IMR-90 (cell line): ENCODE measurements around the gene PEX11A. TPM values are rescaled to one million over a fixed set of nuclear protein-coding genes. Genes with fewer than 3 reads are reported as not detected.

Experiments used
- ATAC-seq: fragments of 200-7000 bp; cut with Tn5 transposase; 2 replicates; pipeline ENCODE4 v1.9.1; 2020; ENCODE audit warnings: low read depth, mild to moderate bottlenecking, moderate library complexity
- BruUV-seq: library from RNA; stranded (reverse); fragments of 400-500 nt; replicated peaks from 2 replicates; lab custom pipeline; 2021; lab: Mats Ljungman, UMichigan
- CTCF ChIA-PET: fragments of 300-600 bp; formaldehyde crosslinking; extraction: SDS; loops from one replicate; lab custom pipeline; 2021; ENCODE audit warnings: antibody characterized with exemption; lab: Yijun Ruan, JAX
- POLR2A ChIA-PET: fragments of 300-600 bp; sonication (Branson Sonifier 250); formaldehyde crosslinking; loops from one replicate; lab custom pipeline; 2022; ENCODE audit warnings: antibody characterized with exemption; ENCODE audit not compliant: unreplicated experiment; lab: Charles Lee
- DNase-seq: peaks from one replicate; pipeline ENCODE4 v3.0.0; 2013
- H2AFZ ChIP-seq: replicated peaks from 2 replicates; pipeline ENCODE3; 2013; ENCODE audit warnings: low read length, mild to moderate bottlenecking; ENCODE audit not compliant: poor library complexity
- H2AK5ac ChIP-seq: 2 replicates; pipeline ENCODE4 v1.6.1; 2013; ENCODE audit warnings: low read depth, low read length, inconsistent platforms
- H2AK9ac ChIP-seq: replicated peaks from 2 replicates; pipeline ENCODE3; 2013; ENCODE audit warnings: mild to moderate bottlenecking, low read depth, low read length, moderate library complexity; ENCODE audit not compliant: poor library complexity
- H2BK120ac ChIP-seq: 2 replicates; pipeline ENCODE4 v1.6.1; 2013; ENCODE audit warnings: low read depth, low read length, inconsistent platforms
- H2BK15ac ChIP-seq: 3 replicates; pipeline ENCODE4 v1.6.1; 2013; ENCODE audit warnings: low read depth, low read length, inconsistent platforms
- H2BK20ac ChIP-seq: 2 replicates; pipeline ENCODE4 v1.6.1; 2013; ENCODE audit warnings: low read depth, mild to moderate bottlenecking, inconsistent platforms, low read length, moderate library complexity
- H2BK5ac ChIP-seq: 2 replicates; pipeline ENCODE4 v1.6.1; 2013; ENCODE audit warnings: mild to moderate bottlenecking, low read depth, low read length, inconsistent platforms; ENCODE audit not compliant: poor library complexity, severe bottlenecking
- H3K14ac ChIP-seq: replicated peaks from 2 replicates; pipeline ENCODE4 v1.6.1; 2013; ENCODE audit warnings: low read depth, low read length, inconsistent platforms
- H3K18ac ChIP-seq: 2 replicates; pipeline ENCODE4 v1.6.1; 2013; ENCODE audit warnings: low read depth, low read length, control low read depth
- H3K23ac ChIP-seq: 2 replicates; pipeline ENCODE4 v1.6.1; 2013; ENCODE audit warnings: low read depth, low read length, inconsistent platforms
- H3K27ac ChIP-seq: 2 replicates; pipeline ENCODE4 v1.5.1; 2013; ENCODE audit warnings: mild to moderate bottlenecking, control low read depth, low read length; ENCODE audit not compliant: insufficient read depth
- H3K27me3 ChIP-seq: 2 replicates; pipeline ENCODE4 v1.6.1; 2013; ENCODE audit warnings: low read length; ENCODE audit not compliant: control insufficient read depth, insufficient read depth
- H3K36me3 ChIP-seq: 2 replicates; pipeline ENCODE4 v1.6.1; 2013; ENCODE audit warnings: low read length, mixed read lengths; ENCODE audit not compliant: control insufficient read depth, insufficient read depth
- H3K4ac ChIP-seq: 2 replicates; pipeline ENCODE4 v1.6.1; 2013; ENCODE audit warnings: low read depth, low read length, inconsistent platforms
- H3K4me1 ChIP-seq: 2 replicates; pipeline ENCODE4 v1.6.1; 2013; ENCODE audit warnings: low read length, mixed read lengths; ENCODE audit not compliant: control insufficient read depth, insufficient read depth
- H3K4me2 ChIP-seq: 2 replicates; pipeline ENCODE4 v1.6.1; 2013; ENCODE audit warnings: low read depth, mild to moderate bottlenecking, control low read depth, low read length, moderate library complexity
- H3K4me3 ChIP-seq: 2 replicates; pipeline ENCODE4 v1.5.1; 2013; ENCODE audit warnings: low read depth, mild to moderate bottlenecking, control low read depth, low read length, moderate library complexity; ENCODE audit not compliant: insufficient read depth
- H3K56ac ChIP-seq: 2 replicates; pipeline ENCODE4 v1.6.1; 2013; ENCODE audit warnings: low read length, inconsistent platforms; ENCODE audit not compliant: insufficient read depth; ENCODE audit errors: extremely low read depth
- H3K79me1 ChIP-seq, 2 experiments: 2 replicates each; pipeline ENCODE4 v1.6.1; 2013; ENCODE audit warnings: low read length in 2 of 2, inconsistent platforms in 1 of 2, low read depth in 1 of 2
- H3K9ac ChIP-seq: 2 replicates; pipeline ENCODE4 v1.6.1; 2013; ENCODE audit warnings: low read depth, low read length, control low read depth
- H3K9me1 ChIP-seq: 2 replicates; pipeline ENCODE4 v1.6.1; 2013; ENCODE audit warnings: low read length, inconsistent platforms; ENCODE audit not compliant: insufficient read depth
- H3K9me3 ChIP-seq: 2 replicates; pipeline ENCODE4 v1.6.1; 2013; ENCODE audit warnings: low read length; ENCODE audit not compliant: control insufficient read depth, insufficient read depth
- H4K20me1 ChIP-seq: 2 replicates; pipeline ENCODE4 v1.6.1; 2013; ENCODE audit warnings: low read length, inconsistent platforms; ENCODE audit not compliant: insufficient read depth
- H4K5ac ChIP-seq: 2 replicates; pipeline ENCODE4 v1.6.1; 2013; ENCODE audit warnings: mild to moderate bottlenecking, low read depth, low read length, control low read depth
- H4K8ac ChIP-seq, 2 experiments: 2 replicates each; pipeline ENCODE4 v1.6.1; 2013; ENCODE audit warnings: low read depth in 2 of 2, low read length in 2 of 2, control low read depth in 1 of 2, inconsistent platforms in 1 of 2
- H4K91ac ChIP-seq: 2 replicates; pipeline ENCODE4 v1.6.1; 2013; ENCODE audit warnings: low read depth, low read length, inconsistent platforms; ENCODE audit not compliant: insufficient read depth
- BHLHE40 ChIP-seq: fragments of 150-350 bp; IDR thresholded peaks from 2 replicates; pipeline ENCODE4 v1.6.1; 2016; ENCODE audit warnings: mild to moderate bottlenecking, low read depth, low read length
- CEBPB ChIP-seq: IDR thresholded peaks from 2 replicates; pipeline ENCODE4 v1.6.1; 2012; ENCODE audit warnings: low read depth, low read length, improper control_type of control experiment
- CHD1 ChIP-seq: IDR thresholded peaks from 2 replicates; pipeline ENCODE4 v1.6.1; 2012; ENCODE audit warnings: low read depth, low read length, improper control_type of control experiment
- FOS ChIP-seq: fragments of 150-350 bp; IDR thresholded peaks from 2 replicates; pipeline ENCODE4 v1.6.1; 2016; ENCODE audit warnings: low read depth, low read length
- MAFK ChIP-seq: IDR thresholded peaks from 2 replicates; pipeline ENCODE4 v1.6.1; 2012; ENCODE audit warnings: low read depth, low read length, improper control_type of control experiment
- MAZ ChIP-seq: IDR thresholded peaks from 2 replicates; pipeline ENCODE4 v1.6.1; 2012; ENCODE audit warnings: low read depth, mild to moderate bottlenecking, low read length, improper control_type of control experiment, moderate library complexity, borderline replicate concordance
- MXI1 ChIP-seq: IDR thresholded peaks from 2 replicates; pipeline ENCODE4 v1.6.1; 2012; ENCODE audit warnings: low read depth, mild to moderate bottlenecking, low read length, moderate library complexity, borderline replicate concordance
- NFE2L2 ChIP-seq: fragments of 150-350 bp; IDR thresholded peaks from 2 replicates; pipeline ENCODE4 v1.6.1; 2016; ENCODE audit warnings: low read depth, mild to moderate bottlenecking, low read length
- POLR2A ChIP-seq: IDR thresholded peaks from 2 replicates; pipeline ENCODE4 v1.6.1; 2012; ENCODE audit warnings: mild to moderate bottlenecking, low read depth, low read length
- RAD21 ChIP-seq: IDR thresholded peaks from 2 replicates; pipeline ENCODE4 v1.6.1; 2012; ENCODE audit warnings: low read length, improper control_type of control experiment
- RCOR1 ChIP-seq: IDR thresholded peaks from 2 replicates; pipeline ENCODE4 v1.6.1; 2012; ENCODE audit warnings: mild to moderate bottlenecking, low read length, improper control_type of control experiment; ENCODE audit not compliant: insufficient replicate concordance
- RFX5 ChIP-seq: IDR thresholded peaks from 2 replicates; pipeline ENCODE4 v1.8.0; 2012; ENCODE audit warnings: low read depth, mild to moderate bottlenecking, low read length, moderate library complexity
- SMC3 ChIP-seq: fragments of 150-350 bp; IDR thresholded peaks from 2 replicates; pipeline ENCODE4 v1.6.1; 2016; ENCODE audit warnings: low read depth, mild to moderate bottlenecking, antibody characterized with exemption, low read length, moderate library complexity
- USF2 ChIP-seq: fragments of 150-350 bp; IDR thresholded peaks from 2 replicates; pipeline ENCODE4 v1.6.1; 2017; ENCODE audit warnings: mild to moderate bottlenecking, antibody characterized with exemption, low read length, low read depth
- WGBS, 2 experiments: methylation state at CpG; one replicate each; pipeline versions ENCODE4 v1.1.5 to v1.1.7; 2013; ENCODE audit warnings: missing lambda C conversion rate in 2 of 2; ENCODE audit not compliant: insufficient read length in 1 of 2; ENCODE audit errors: extremely low coverage in 2 of 2; 5-methylcytosine and 5-hydroxymethylcytosine counted together
- dilution Hi-C: fragments of 300-500 bp; cut with HindIII; formaldehyde crosslinking; loops from one replicate; pipeline ENCODE4 v1.14.3; 2018; ENCODE audit warnings: low sequenced_read_pairs; ENCODE audit not compliant: unreplicated experiment
- in situ Hi-C: fragments of 300-500 bp; cut with MboI; formaldehyde crosslinking; loops from 3 replicates; pipeline ENCODE4 v1.14.3; 2019; ENCODE audit warnings: low sequenced_read_pairs, inconsistent platforms, mixed read lengths
- intact Hi-C: fragments of 100-400 bp; cut with micrococcal nuclease; formaldehyde crosslinking; loops from 2 replicates; pipeline ENCODE4 v1.10.0; 2022
- polyA plus RNA-seq, 3 experiments: library from polyadenylated mRNA; depleted of rRNA; stranded (reverse); fragments of >200 nt; gene quantifications; 2 replicates each; pipeline ENCODE4 v1.2.3, GENCODE V29; 2012; ENCODE audit warnings: low replicate concordance in 1 of 3
- total RNA-seq: library from RNA; depleted of rRNA; stranded (reverse); fragments of >200 nt; gene quantifications from 2 replicates; pipeline ENCODE4 v1.2.3, GENCODE V29; 2012
- TF ChIP-seq, protein P1 (sequence below): conservative IDR thresholded peaks from 2 replicates; pipeline ENCODE4 v1.5.1; 2012; ENCODE audit warnings: mild to moderate bottlenecking, low read depth, low read length, improper control_type of control experiment
- TF ChIP-seq, protein P2 (sequence below): fragments of 150-350 bp; IDR thresholded peaks from 2 replicates; pipeline ENCODE4 v1.6.1; 2016; ENCODE audit warnings: low read depth, mild to moderate bottlenecking, low read length, moderate library complexity, borderline replicate concordance

PEX11A gene
- total and polyA plus RNA-seq, 2 of the 4 experiments (the other 2 are of a cell fraction): 4.2 to 10.2 TPM

GRCh38 chr15:89728254-89728653 lies 37.7 kb upstream of the PEX11A start:
- Histone ChIP-seq H3K9ac (no peak overlapping the region), H4K20me1 (no peaks in the 10 kb centered on the region), H3K9me3 (peaks cover 4% of the 10 kb centered on the region; the same call in 1 of the 2 replicates), H2BK15ac (no peak overlapping the region), H3K4me1 (no peaks in the 10 kb centered on the region), H4K91ac (no peak overlapping the region), H3K14ac (no peak overlapping the region), H4K5ac (no peak overlapping the region), H3K4me3 (no peak overlapping the region), H2AK5ac (no peak overlapping the region), H3K36me3 (no peaks in the 10 kb centered on the region), H3K23ac (no peak overlapping the region), H3K56ac (no peak overlapping the region), H3K18ac (no peak overlapping the region), H2AFZ (no peak overlapping the region), H2BK20ac (no peak overlapping the region), H2BK5ac (no peak overlapping the region), H2BK120ac (no peak overlapping the region), H3K27me3 (peaks cover 55% of the 10 kb centered on the region), H3K4me2 (no peak overlapping the region), H3K27ac (no peak overlapping the region), H2AK9ac (no peak overlapping the region), H3K4ac (no peak overlapping the region), H4K8ac (no peak overlapping the region), H3K79me1 (no peaks in the 10 kb centered on the region), H3K9me1 (no peaks in the 10 kb centered on the region)
- ATAC-seq (no peak), DNase-seq (no peak)
- dilution Hi-C loops: no loop called here
- TF ChIP-seq CEBPB (no peak), MAFK (no peak), FOS (no peak), MAZ (no peak), RCOR1 (no peak), RAD21 (no peak), USF2 (no peak), CHD1 (no peak), NFE2L2 (no peak), RFX5 (no peak), MXI1 (no peak), BHLHE40 (no peak), SMC3 (no peak), POLR2A (no peak)
- TF ChIP-seq, protein P1, sequence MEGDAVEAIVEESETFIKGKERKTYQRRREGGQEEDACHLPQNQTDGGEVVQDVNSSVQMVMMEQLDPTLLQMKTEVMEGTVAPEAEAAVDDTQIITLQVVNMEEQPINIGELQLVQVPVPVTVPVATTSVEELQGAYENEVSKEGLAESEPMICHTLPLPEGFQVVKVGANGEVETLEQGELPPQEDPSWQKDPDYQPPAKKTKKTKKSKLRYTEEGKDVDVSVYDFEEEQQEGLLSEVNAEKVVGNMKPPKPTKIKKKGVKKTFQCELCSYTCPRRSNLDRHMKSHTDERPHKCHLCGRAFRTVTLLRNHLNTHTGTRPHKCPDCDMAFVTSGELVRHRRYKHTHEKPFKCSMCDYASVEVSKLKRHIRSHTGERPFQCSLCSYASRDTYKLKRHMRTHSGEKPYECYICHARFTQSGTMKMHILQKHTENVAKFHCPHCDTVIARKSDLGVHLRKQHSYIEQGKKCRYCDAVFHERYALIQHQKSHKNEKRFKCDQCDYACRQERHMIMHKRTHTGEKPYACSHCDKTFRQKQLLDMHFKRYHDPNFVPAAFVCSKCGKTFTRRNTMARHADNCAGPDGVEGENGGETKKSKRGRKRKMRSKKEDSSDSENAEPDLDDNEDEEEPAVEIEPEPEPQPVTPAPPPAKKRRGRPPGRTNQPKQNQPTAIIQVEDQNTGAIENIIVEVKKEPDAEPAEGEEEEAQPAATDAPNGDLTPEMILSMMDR: no peak
- TF ChIP-seq, protein P2, sequence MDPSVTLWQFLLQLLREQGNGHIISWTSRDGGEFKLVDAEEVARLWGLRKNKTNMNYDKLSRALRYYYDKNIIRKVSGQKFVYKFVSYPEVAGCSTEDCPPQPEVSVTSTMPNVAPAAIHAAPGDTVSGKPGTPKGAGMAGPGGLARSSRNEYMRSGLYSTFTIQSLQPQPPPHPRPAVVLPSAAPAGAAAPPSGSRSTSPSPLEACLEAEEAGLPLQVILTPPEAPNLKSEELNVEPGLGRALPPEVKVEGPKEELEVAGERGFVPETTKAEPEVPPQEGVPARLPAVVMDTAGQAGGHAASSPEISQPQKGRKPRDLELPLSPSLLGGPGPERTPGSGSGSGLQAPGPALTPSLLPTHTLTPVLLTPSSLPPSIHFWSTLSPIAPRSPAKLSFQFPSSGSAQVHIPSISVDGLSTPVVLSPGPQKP: no peak
- no TSS peak for BruUV-seq
- no CpG with 5 or more reads among the region's 2 CpGs for WGBS, 2 experiments
- ChIA-PET POLR2A (no interaction called here), CTCF (interaction anchor here (1.1 kb wide), 1 partner anchor 11 kb away, joined by 3 read pairs; no protein-coding TSS in a partner anchor)
- in situ Hi-C loops: no loop called here
- intact Hi-C loops: no loop called here
